ENCODE data around the gene ADAMTS14. TPM values are rescaled to one million over a fixed set of nuclear protein-coding genes. Genes with fewer than 3 reads are reported as not detected.

Gene ADAMTS14
- total RNA-seq, 3 donors from 2014 or later: under 0.01 to 0.15 (median under 0.01) TPM

DNA sequence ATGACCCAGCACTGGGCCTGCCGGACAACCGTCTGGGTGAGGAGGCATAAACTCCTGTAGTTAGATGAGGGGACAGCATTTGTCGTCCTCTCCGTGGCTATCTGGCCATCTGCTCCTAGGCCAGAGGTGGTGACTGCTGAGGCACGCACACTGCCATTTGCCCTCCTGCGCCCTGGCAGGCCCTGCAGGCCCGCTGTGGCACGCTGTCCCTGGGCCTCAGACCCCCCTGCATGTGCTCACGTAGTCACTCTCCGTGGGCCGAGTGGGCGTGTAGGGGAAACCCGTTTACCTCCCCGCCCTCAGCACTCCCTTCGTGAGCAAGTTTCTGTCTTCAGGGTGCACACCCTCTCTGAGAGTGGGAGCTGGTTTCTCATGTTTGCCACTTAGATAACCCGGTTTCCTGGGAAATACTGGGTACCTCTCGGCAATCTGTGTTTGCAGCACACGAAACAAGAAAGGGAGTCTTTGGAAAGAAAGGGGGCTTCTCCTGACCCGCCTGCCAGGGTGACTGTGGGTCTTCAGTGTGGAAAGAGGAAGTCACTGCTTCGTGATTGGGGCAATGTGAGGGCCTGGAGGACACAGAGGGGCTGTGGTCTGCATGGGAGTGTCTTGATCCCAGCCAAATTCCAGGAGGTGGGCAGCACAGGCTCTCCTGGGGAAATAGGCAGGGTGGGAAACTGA lies 10.8 kb downstream of the ADAMTS14 start:
- Histone ChIP-seq H3K27ac (no peak overlapping the region), H3K4me3 (no peak overlapping the region), H3K36me3 (no peaks in the 10 kb centered on the region), H3K27me3 (no peaks in the 10 kb centered on the region), H3K4me1 (no peaks in the 10 kb centered on the region), H3K9me3 (no peaks in the 10 kb centered on the region)
- intact Hi-C loops (cut with DNase I; ENCODE audit: low total_unique reads): no loop called here
- DNase-seq (ENCODE audit: low spot score in 2 of 2): no peak
- TF ChIP-seq POLR2AphosphoS5 (IDR thresholded peaks at IDR 0.05): no peak
- TF ChIP-seq CTCF (IDR thresholded peaks at IDR 0.05): no peak
- TF ChIP-seq POLR2A (IDR thresholded peaks at IDR 0.05): no peak

GRCh38 chr10:70683601-70683934 lies 11.3 kb downstream of the ADAMTS14 start:
- no peak overlapping the region for H3K4me3 ChIP-seq
- no peak for TF ChIP-seq POLR2AphosphoS5 (IDR thresholded peaks at IDR 0.05)
- TF ChIP-seq CTCF (IDR thresholded peaks at IDR 0.05): no peak
- no peak for TF ChIP-seq POLR2A (IDR thresholded peaks at IDR 0.05)
- no peaks in the 10 kb centered on the region for H3K36me3 ChIP-seq
- no peak for DNase-seq (ENCODE audit: low spot score in 2 of 2)
- H3K27ac ChIP-seq: no peak overlapping the region
- intact Hi-C loops (cut with DNase I; ENCODE audit: low total_unique reads): no loop called here
- no peaks in the 10 kb centered on the region for H3K4me1 ChIP-seq
- H3K27me3 ChIP-seq: no peaks in the 10 kb centered on the region
- H3K9me3 ChIP-seq: no peaks in the 10 kb centered on the region

GRCh38 chr10:70683940-70684339 lies 11.6 kb downstream of the ADAMTS14 start:
- no peak for DNase-seq (ENCODE audit: low spot score in 2 of 2)
- H3K27me3 ChIP-seq: no peaks in the 10 kb centered on the region
- H3K4me1 ChIP-seq: no peaks in the 10 kb centered on the region
- no peak overlapping the region for H3K4me3 ChIP-seq
- H3K36me3 ChIP-seq: no peaks in the 10 kb centered on the region
- no peaks in the 10 kb centered on the region for H3K9me3 ChIP-seq
- H3K27ac ChIP-seq: no peak overlapping the region
- no peak for TF ChIP-seq CTCF (IDR thresholded peaks at IDR 0.05)
- TF ChIP-seq POLR2A (IDR thresholded peaks at IDR 0.05): no peak
- TF ChIP-seq POLR2AphosphoS5 (IDR thresholded peaks at IDR 0.05): no peak
- intact Hi-C loops (cut with DNase I; ENCODE audit: low total_unique reads): no loop called here

DNA sequence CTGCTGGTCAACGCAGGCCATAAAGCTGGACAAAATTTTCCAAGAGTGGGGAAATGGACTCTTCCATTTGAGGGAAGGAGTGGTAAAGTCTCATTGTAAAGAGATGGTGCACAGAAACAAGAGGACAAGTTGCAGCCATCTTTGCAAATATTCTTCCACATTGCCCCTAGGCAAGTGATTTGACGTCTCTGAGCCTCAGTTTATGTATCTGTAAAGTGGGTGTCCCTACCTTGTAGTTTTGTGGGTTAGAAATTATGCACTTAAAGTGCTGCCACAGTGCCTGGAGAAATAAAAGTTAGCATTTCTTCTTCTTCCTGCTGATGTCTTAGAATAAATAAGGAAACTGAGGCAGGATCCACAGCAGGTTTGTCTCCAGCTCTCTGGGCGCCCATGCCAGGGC lies 12.1 kb downstream of the ADAMTS14 start:
- no peaks in the 10 kb centered on the region for H3K4me1 ChIP-seq
- no peaks in the 10 kb centered on the region for H3K36me3 ChIP-seq
- no peaks in the 10 kb centered on the region for H3K27me3 ChIP-seq
- H3K9me3 ChIP-seq: no peaks in the 10 kb centered on the region
- no peak overlapping the region for H3K4me3 ChIP-seq
- intact Hi-C loops (cut with DNase I; ENCODE audit: low total_unique reads): no loop called here
- no peak overlapping the region for H3K27ac ChIP-seq
- no peak for DNase-seq (ENCODE audit: low spot score in 2 of 2)
- TF ChIP-seq CTCF (IDR thresholded peaks at IDR 0.05) (no peak), POLR2AphosphoS5 (IDR thresholded peaks at IDR 0.05) (no peak), POLR2A (IDR thresholded peaks at IDR 0.05) (no peak)

- no peaks in the 10 kb centered on the region for H3K4me1 ChIP-seq
- H3K36me3 ChIP-seq: no peaks in the 10 kb centered on the region
- H3K27ac ChIP-seq: no peak overlapping the region
- intact Hi-C loops (cut with DNase I; ENCODE audit: low total_unique reads): no loop called here
- TF ChIP-seq CTCF (IDR thresholded peaks at IDR 0.05): no peak
- no peak for TF ChIP-seq POLR2A (IDR thresholded peaks at IDR 0.05)
- TF ChIP-seq POLR2AphosphoS5 (IDR thresholded peaks at IDR 0.05): no peak
- DNase-seq (ENCODE audit: low spot score in 2 of 2): no peak
- no peaks in the 10 kb centered on the region for H3K27me3 ChIP-seq
- H3K4me3 ChIP-seq: no peak overlapping the region
- H3K9me3 ChIP-seq: no peaks in the 10 kb centered on the region
Measured at GRCh38 chr10:70684839-70685454, 12.6 kb downstream of the ADAMTS14 start.
